HL-60 (cell line): ENCODE results near the gene ZNF334.

Source experiments
- DNase-seq, 2 experiments: peaks; one replicate each; pipeline ENCODE4 v3.0.0-alpha.2; 2010 to 2020; ENCODE audit warnings: low read depth in 1 of 2, low spot score in 1 of 2
- H3K27ac ChIP-seq: fragments of 250-450 bp; sonication (Bioruptor Pico); replicated peaks from 2 replicates; pipeline ENCODE4 v1.5.1; 2020; ENCODE audit warnings: mild to moderate bottlenecking, moderate library complexity
- H3K27me3 ChIP-seq: fragments of 250-450 bp; sonication (Bioruptor Pico); 2 replicates; pipeline ENCODE4 v1.5.1; 2021; ENCODE audit warnings: mild to moderate bottlenecking, moderate library complexity; ENCODE audit not compliant: insufficient read depth, poor library complexity, severe bottlenecking
- H3K4me3 ChIP-seq: replicated peaks from 2 replicates; pipeline ENCODE4 v1.5.1; 2011; ENCODE audit warnings: mild to moderate bottlenecking, control low read depth, low read length; ENCODE audit not compliant: insufficient read depth
- GABPA ChIP-seq: IDR thresholded peaks from 2 replicates; pipeline ENCODE4 v1.6.1; 2012; ENCODE audit warnings: low read depth
- POLR2AphosphoS5 ChIP-seq: IDR thresholded peaks from 2 replicates; pipeline ENCODE4 v1.6.1; 2012; ENCODE audit warnings: low read depth
- SPI1 ChIP-seq: IDR thresholded peaks from 2 replicates; pipeline ENCODE4 v1.6.1; 2012; ENCODE audit warnings: low read depth, mild to moderate bottlenecking, borderline replicate concordance
- TF ChIP-seq, protein P1 (sequence below): IDR thresholded peaks from one replicate; pipeline ENCODE4 v1.5.1; 2011; ENCODE audit warnings: low read length, control low read depth, inconsistent platforms; ENCODE audit not compliant: insufficient read depth
- TF ChIP-seq, protein P2 (sequence below): IDR thresholded peaks from 2 replicates; pipeline ENCODE4 v1.6.1; 2012; ENCODE audit warnings: low read depth; ENCODE audit not compliant: insufficient replicate concordance

ZNF334 gene

DNA sequence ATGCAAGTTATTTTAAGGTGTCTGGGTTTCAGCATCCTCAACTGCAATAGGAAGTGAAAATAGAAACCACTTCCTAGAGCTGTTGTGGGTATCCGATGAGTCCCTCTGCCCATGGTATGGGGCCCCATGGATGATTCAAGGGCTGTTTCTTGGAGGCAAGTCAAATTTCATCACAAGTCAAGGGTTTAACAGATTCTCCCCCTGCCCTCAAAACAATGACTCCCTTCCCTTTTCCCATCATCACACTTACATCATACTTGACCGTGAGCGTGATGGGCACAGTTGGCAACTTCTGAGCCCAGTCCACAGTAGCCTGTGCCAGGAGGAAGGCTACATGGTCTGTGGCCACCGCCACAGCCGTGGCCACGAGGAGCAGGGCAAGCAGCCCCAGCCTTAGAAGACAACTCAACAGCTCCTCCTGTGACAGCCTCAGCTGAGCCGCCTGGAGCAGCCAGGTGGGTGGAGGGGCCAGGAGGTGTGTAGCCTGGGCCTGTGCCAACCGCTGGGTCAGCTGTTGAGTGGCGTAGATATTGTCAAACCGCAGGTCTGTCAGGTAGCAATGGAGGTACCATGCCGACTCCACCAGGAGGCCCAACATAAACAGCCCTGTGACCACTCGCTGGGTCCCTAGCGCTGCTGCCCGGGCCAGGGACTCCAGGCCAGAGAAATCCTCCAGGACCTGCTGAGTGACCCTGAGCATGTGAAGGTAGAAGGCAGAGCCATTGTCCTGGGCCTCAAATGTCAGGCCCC is 31.9 kb upstream of the ZNF334 start:
- TF ChIP-seq SPI1 (peak; percentile 70), GABPA (peak; percentile 51; the same call in 1 of the 2 replicates), POLR2AphosphoS5 (peak; percentile 90)
- TF ChIP-seq, protein P1, sequence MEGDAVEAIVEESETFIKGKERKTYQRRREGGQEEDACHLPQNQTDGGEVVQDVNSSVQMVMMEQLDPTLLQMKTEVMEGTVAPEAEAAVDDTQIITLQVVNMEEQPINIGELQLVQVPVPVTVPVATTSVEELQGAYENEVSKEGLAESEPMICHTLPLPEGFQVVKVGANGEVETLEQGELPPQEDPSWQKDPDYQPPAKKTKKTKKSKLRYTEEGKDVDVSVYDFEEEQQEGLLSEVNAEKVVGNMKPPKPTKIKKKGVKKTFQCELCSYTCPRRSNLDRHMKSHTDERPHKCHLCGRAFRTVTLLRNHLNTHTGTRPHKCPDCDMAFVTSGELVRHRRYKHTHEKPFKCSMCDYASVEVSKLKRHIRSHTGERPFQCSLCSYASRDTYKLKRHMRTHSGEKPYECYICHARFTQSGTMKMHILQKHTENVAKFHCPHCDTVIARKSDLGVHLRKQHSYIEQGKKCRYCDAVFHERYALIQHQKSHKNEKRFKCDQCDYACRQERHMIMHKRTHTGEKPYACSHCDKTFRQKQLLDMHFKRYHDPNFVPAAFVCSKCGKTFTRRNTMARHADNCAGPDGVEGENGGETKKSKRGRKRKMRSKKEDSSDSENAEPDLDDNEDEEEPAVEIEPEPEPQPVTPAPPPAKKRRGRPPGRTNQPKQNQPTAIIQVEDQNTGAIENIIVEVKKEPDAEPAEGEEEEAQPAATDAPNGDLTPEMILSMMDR, result no peak
- TF ChIP-seq, protein P2, sequence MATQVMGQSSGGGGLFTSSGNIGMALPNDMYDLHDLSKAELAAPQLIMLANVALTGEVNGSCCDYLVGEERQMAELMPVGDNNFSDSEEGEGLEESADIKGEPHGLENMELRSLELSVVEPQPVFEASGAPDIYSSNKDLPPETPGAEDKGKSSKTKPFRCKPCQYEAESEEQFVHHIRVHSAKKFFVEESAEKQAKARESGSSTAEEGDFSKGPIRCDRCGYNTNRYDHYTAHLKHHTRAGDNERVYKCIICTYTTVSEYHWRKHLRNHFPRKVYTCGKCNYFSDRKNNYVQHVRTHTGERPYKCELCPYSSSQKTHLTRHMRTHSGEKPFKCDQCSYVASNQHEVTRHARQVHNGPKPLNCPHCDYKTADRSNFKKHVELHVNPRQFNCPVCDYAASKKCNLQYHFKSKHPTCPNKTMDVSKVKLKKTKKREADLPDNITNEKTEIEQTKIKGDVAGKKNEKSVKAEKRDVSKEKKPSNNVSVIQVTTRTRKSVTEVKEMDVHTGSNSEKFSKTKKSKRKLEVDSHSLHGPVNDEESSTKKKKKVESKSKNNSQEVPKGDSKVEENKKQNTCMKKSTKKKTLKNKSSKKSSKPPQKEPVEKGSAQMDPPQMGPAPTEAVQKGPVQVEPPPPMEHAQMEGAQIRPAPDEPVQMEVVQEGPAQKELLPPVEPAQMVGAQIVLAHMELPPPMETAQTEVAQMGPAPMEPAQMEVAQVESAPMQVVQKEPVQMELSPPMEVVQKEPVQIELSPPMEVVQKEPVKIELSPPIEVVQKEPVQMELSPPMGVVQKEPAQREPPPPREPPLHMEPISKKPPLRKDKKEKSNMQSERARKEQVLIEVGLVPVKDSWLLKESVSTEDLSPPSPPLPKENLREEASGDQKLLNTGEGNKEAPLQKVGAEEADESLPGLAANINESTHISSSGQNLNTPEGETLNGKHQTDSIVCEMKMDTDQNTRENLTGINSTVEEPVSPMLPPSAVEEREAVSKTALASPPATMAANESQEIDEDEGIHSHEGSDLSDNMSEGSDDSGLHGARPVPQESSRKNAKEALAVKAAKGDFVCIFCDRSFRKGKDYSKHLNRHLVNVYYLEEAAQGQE, result no peak
- H3K4me3 ChIP-seq, result no peak overlapping the region
- H3K27me3 ChIP-seq, result peaks cover 2% of the 10 kb centered on the region
- H3K27ac ChIP-seq, result peak overlapping the region; percentile 40
- peak; percentile 95 to 97 for DNase-seq

DNA sequence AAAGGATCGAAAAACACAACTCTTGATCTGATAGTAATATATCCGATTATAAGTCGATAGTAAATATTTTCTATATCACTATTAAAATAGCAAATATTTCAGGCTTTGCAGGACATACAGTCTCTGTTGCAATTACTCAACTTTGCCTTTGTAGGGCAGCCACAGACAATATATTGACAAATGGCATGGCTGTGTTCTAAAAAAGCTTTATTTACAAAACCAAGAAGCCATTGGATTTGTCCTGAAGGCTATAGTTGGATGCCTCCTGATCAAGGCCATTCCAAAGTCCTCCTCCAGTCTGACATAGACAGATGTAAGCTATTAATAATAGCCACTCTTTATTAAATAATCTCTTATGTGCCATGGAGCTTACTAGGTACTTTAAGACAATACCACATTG is 31.2 kb upstream of the ZNF334 start:
- peak overlapping the region; percentile 34 for H3K27ac ChIP-seq

DNA sequence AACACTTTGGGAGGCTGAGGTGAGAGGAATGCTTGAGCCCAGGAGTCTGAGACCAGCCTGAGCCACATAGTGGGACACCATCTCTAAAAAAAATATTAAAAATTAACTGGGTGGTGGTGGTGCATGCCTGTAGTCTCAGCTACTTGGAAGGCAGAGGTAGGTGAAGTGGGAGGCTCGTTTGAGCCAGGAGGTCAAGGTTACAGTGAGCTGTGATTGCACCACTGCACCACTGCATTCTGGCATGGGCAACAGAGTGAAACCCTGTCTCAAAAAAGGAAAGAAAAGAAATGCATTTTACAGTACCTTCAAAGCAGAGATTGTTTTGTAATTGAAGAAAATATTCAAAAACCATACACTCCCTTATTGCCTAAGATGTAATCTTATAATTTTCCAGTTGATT is 30.6 kb upstream of the ZNF334 start:
- DNase-seq, result no peak
- TF ChIP-seq, protein P1, result no peak
- TF ChIP-seq POLR2AphosphoS5 (no peak), SPI1 (no peak), GABPA (no peak)
- TF ChIP-seq, protein P2, result no peak
- Histone ChIP-seq H3K27ac (no peak overlapping the region), H3K4me3 (no peak overlapping the region), H3K27me3 (peaks cover 5% of the 10 kb centered on the region)

More for the DNA sequence above, 31.2 kb upstream of the ZNF334 start:
- peak in 1 of 2 experiments; percentile 9 for DNase-seq
- TF ChIP-seq SPI1, result no peak
- TF ChIP-seq, protein P1, result no peak
- Histone ChIP-seq H3K27me3 (peaks cover 5% of the 10 kb centered on the region), H3K4me3 (no peak overlapping the region)

DNA sequence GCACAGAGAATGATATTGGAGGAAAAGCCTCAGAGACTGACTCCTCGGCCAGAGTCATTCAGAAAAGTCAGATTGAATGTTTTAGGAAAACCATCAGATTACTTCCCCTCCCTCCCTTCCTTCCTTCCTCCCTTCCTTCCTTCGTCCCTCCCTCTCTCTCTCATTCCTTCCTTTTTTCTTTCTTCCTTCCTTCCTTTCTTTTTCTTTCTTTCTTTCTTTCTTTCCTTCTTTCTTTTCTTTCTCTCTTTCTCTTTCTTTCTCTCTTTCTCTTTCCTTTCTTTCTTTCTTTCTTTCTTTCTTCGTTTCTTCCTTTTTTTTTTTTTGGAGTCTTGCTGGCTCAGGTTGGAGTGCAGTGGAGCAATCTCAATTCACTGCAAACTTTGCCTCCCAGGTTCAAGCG is 29.7 kb upstream of the ZNF334 start:
- TF ChIP-seq SPI1 (no peak), POLR2AphosphoS5 (no peak), GABPA (no peak)
- TF ChIP-seq, protein P1, result no peak
- TF ChIP-seq, protein P2, result no peak
- Histone ChIP-seq H3K27ac (no peak overlapping the region), H3K27me3 (peaks cover 5% of the 10 kb centered on the region), H3K4me3 (no peak overlapping the region)
- DNase-seq, result no peak
